Activated CD4-positive, CD25-positive, alpha-beta regulatory T cell (primary cell): ENCODE results near the gene TMEM38A.
"Not testable (repeated sequence)": the region's sequence is repeated elsewhere in the genome, so short reads cannot be mapped to it uniquely, and the experiment has no call there.

Experiments used
- DNase-seq, 4 experiments: peaks; one replicate each; lab custom pipeline; 2025; lab: John Stamatoyannopoulos, UW

Gene TMEM38A

GRCh38 chr19:16637535-16637934, 23.4 kb upstream of the TMEM38A start:
- DNase-seq, result no peak

GRCh38 chr19:16638666-16639065, 22.3 kb upstream of the TMEM38A start:
- no peak for DNase-seq

GRCh38 chr19:16640951-16641350, 20.0 kb upstream of the TMEM38A start:
- DNase-seq, result no peak

GRCh38 chr19:16641695-16642094, 19.2 kb upstream of the TMEM38A start:
- no peak for DNase-seq

- no peak for DNase-seq
These were observed 15.8 kb upstream of the TMEM38A start for GRCh38 chr19:16645140-16645539.

GRCh38 chr19:16649734-16650133, 11.2 kb upstream of the TMEM38A start:
- DNase-seq, result no peak

GRCh38 chr19:16650821-16651220, 10.1 kb upstream of the TMEM38A start:
- DNase-seq, result no peak

- DNase-seq, result not testable (repeated sequence)
These were observed 9.3 kb upstream of the TMEM38A start for GRCh38 chr19:16651421-16652188.

- DNase-seq, result no peak
These were observed 8.1 kb upstream of the TMEM38A start for GRCh38 chr19:16652854-16653253.

- no peak for DNase-seq
These were observed 6.8 kb upstream of the TMEM38A start for GRCh38 chr19:16654140-16654539.

GRCh38 chr19:16654627-16655026, 6.3 kb upstream of the TMEM38A start:
- no peak for DNase-seq

GRCh38 chr19:16655727-16656126, 5.2 kb upstream of the TMEM38A start:
- DNase-seq, result no peak

- DNase-seq, result no peak
These were observed 3.6 kb upstream of the TMEM38A start for GRCh38 chr19:16657384-16657783.

- DNase-seq, result no peak
These were observed 1.5 kb upstream of the TMEM38A start for GRCh38 chr19:16659464-16659831.

- peak; percentile 97 to 98 (median 97) for DNase-seq
These were observed 869 bp upstream of the TMEM38A start, which contains the start of gene SMIM7 for GRCh38 chr19:16659832-16660708. Gene SMIM7, minus strand, starts transcription at chr19:16660144. Its CDS starts 34 bp downstream, at chr19:16660110.

- no peak for DNase-seq
These were observed 618 bp downstream of the TMEM38A start for GRCh38 chr19:16661480-16662034.

- no peak for DNase-seq
These were observed 7.2 kb downstream of the TMEM38A start for GRCh38 chr19:16668176-16668575.

GRCh38 chr19:16668702-16669101, 7.8 kb downstream of the TMEM38A start:
- DNase-seq, result not testable (repeated sequence)

- DNase-seq, result no peak
These were observed 9.4 kb downstream of the TMEM38A start for GRCh38 chr19:16670291-16670690.

- no peak for DNase-seq
These were observed 10.8 kb downstream of the TMEM38A start for GRCh38 chr19:16671652-16672274.

GRCh38 chr19:16673231-16673630, 12.3 kb downstream of the TMEM38A start:
- no peak for DNase-seq

GRCh38 chr19:16673839-16674238, 12.9 kb downstream of the TMEM38A start:
- DNase-seq, result not testable (repeated sequence)
